DND-41 (cell line): ENCODE data around the gene TLE4.

Experiments
- ATAC-seq: fragments of 200-7000 bp; cut with Tn5 transposase; 3 replicates; pipeline ENCODE4 v1.9.1; 2021; ENCODE audit warnings: low read depth; ENCODE audit not compliant: insufficient read depth
- DNase-seq: peaks from one replicate; pipeline ENCODE4 v3.0.0-alpha.2; 2020
- H2AFZ ChIP-seq: 2 replicates; pipeline ENCODE4 v1.6.0; 2012; ENCODE audit warnings: low read depth, low read length
- H3K27ac ChIP-seq: 2 replicates; pipeline ENCODE4 v1.5.1; 2012; ENCODE audit warnings: low read length, inconsistent platforms
- H3K27me3 ChIP-seq: fragments of 200-600 bp; sonication (generic); 2 replicates; pipeline ENCODE4 v1.6.0; 2012; ENCODE audit warnings: low read length, mild to moderate bottlenecking, inconsistent platforms; ENCODE audit not compliant: insufficient read depth, poor library complexity
- H3K36me3 ChIP-seq: 2 replicates; pipeline ENCODE4 v1.5.1; 2012; ENCODE audit warnings: low read length, inconsistent platforms; ENCODE audit not compliant: insufficient read depth
- H3K4me1 ChIP-seq: 2 replicates; pipeline ENCODE4 v1.5.1; 2012; ENCODE audit warnings: mild to moderate bottlenecking, low read length; ENCODE audit not compliant: insufficient read depth
- H3K4me2 ChIP-seq: 2 replicates; pipeline ENCODE4 v1.6.0; 2012; ENCODE audit warnings: mild to moderate bottlenecking, moderate library complexity, low read length, inconsistent platforms; ENCODE audit not compliant: insufficient read depth
- H3K4me3 ChIP-seq, 2 experiments: fragments of 200-600 bp in 1 of 2; shearing (Covaris generic) in 1 of 2; 2 replicates each; pipeline ENCODE4 v1.5.1; 2012 to 2016; ENCODE audit warnings: inconsistent platforms in 2 of 2, low read length in 2 of 2, mild to moderate bottlenecking in 2 of 2, low read depth in 1 of 2, moderate library complexity in 1 of 2
- H3K79me2 ChIP-seq: 2 replicates; pipeline ENCODE4 v1.6.0; 2012; ENCODE audit warnings: low read length, inconsistent platforms; ENCODE audit not compliant: insufficient read depth
- H3K9ac ChIP-seq: 2 replicates; pipeline ENCODE4 v1.6.0; 2012; ENCODE audit warnings: low read depth, mild to moderate bottlenecking, inconsistent platforms, low read length, moderate library complexity
- H3K9me3 ChIP-seq: 2 replicates; pipeline ENCODE4 v1.5.1; 2012; ENCODE audit warnings: low read length, moderate library complexity, mild to moderate bottlenecking, inconsistent platforms; ENCODE audit not compliant: insufficient read depth, severe bottlenecking
- H4K20me1 ChIP-seq: 2 replicates; pipeline ENCODE4 v1.6.0; 2012; ENCODE audit warnings: low read length; ENCODE audit not compliant: insufficient read depth
- EZH2 ChIP-seq: IDR thresholded peaks from 3 replicates; pipeline ENCODE4 v1.6.1; 2012; ENCODE audit warnings: borderline replicate concordance, low read depth, mild to moderate bottlenecking, moderate library complexity, low read length, inconsistent platforms; ENCODE audit not compliant: severe bottlenecking
- TF ChIP-seq, protein P1 (sequence below): IDR thresholded peaks from 2 replicates; pipeline ENCODE4 v1.5.1; 2012; ENCODE audit warnings: borderline replicate concordance, low read length, moderate library complexity, mild to moderate bottlenecking; ENCODE audit not compliant: poor library complexity, severe bottlenecking; ENCODE audit errors: extremely low read depth

TLE4 gene

DNA sequence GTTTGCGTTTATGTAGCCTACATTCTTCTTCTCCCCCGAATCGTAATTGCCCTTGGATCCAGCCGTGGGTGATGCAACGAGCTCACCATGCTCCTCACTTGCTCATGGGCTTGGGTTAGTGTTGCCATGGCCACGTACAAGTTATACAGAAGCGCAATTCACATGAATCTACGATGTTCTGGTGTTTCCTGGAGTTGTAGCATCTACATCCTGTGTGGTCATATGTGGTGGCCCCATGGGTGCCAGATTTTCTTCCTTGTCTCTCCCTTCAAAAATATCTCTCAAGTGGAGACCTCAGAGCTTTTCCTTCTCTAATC, 115.3 kb downstream of the TLE4 start:
- no peak overlapping the region for H2AFZ ChIP-seq
- peak overlapping the region; percentile 48; the same call in 1 of the 2 replicates for H3K27ac ChIP-seq
- no peak overlapping the region for H3K4me2 ChIP-seq
- H3K36me3 ChIP-seq = no peaks in the 10 kb centered on the region
- H3K79me2 ChIP-seq = no peaks in the 10 kb centered on the region
- H3K9ac ChIP-seq = no peak overlapping the region
- H3K27me3 ChIP-seq = no peaks in the 10 kb centered on the region
- ATAC-seq (peak; percentile 96), DNase-seq (peak; percentile 61)
- TF ChIP-seq, protein P1, sequence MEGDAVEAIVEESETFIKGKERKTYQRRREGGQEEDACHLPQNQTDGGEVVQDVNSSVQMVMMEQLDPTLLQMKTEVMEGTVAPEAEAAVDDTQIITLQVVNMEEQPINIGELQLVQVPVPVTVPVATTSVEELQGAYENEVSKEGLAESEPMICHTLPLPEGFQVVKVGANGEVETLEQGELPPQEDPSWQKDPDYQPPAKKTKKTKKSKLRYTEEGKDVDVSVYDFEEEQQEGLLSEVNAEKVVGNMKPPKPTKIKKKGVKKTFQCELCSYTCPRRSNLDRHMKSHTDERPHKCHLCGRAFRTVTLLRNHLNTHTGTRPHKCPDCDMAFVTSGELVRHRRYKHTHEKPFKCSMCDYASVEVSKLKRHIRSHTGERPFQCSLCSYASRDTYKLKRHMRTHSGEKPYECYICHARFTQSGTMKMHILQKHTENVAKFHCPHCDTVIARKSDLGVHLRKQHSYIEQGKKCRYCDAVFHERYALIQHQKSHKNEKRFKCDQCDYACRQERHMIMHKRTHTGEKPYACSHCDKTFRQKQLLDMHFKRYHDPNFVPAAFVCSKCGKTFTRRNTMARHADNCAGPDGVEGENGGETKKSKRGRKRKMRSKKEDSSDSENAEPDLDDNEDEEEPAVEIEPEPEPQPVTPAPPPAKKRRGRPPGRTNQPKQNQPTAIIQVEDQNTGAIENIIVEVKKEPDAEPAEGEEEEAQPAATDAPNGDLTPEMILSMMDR = no peak
- no peak for TF ChIP-seq EZH2
- no peaks in the 10 kb centered on the region for H4K20me1 ChIP-seq
- H3K9me3 ChIP-seq = no peaks in the 10 kb centered on the region
- H3K4me1 ChIP-seq = peaks cover 17% of the 10 kb centered on the region
- no peak overlapping the region for H3K4me3 ChIP-seq

DNA sequence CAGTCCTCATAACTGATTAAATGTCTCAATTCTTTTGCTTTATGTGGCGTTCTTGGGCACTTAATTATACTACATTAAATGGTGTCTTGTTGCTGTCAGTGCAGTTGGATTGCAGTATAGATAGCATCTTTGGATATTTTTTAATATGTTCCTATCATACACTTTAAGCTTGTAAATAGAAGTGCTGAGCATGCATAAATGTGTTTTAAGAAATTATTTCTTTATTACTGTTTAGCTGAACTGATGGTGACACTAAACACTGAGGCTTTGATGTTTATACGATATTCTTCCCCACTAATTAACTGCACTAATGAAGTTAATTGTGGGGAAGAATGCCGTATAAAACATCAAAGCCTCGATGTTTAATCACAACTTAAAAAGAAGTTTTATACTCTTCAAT, 116.6 kb downstream of the TLE4 start:
- H4K20me1 ChIP-seq = no peaks in the 10 kb centered on the region
- DNase-seq (no peak), ATAC-seq (no peak)
- H3K4me3 ChIP-seq = no peak overlapping the region
- no peaks in the 10 kb centered on the region for H3K79me2 ChIP-seq
- no peak overlapping the region for H3K9ac ChIP-seq
- no peaks in the 10 kb centered on the region for H3K27me3 ChIP-seq
- no peak overlapping the region for H3K27ac ChIP-seq
- peaks cover 19% of the 10 kb centered on the region for H3K4me1 ChIP-seq
- no peak overlapping the region for H2AFZ ChIP-seq
- H3K36me3 ChIP-seq = no peaks in the 10 kb centered on the region
- H3K4me2 ChIP-seq = no peak overlapping the region
- TF ChIP-seq, protein P1 = no peak
- TF ChIP-seq EZH2 = no peak
- no peaks in the 10 kb centered on the region for H3K9me3 ChIP-seq

DNA sequence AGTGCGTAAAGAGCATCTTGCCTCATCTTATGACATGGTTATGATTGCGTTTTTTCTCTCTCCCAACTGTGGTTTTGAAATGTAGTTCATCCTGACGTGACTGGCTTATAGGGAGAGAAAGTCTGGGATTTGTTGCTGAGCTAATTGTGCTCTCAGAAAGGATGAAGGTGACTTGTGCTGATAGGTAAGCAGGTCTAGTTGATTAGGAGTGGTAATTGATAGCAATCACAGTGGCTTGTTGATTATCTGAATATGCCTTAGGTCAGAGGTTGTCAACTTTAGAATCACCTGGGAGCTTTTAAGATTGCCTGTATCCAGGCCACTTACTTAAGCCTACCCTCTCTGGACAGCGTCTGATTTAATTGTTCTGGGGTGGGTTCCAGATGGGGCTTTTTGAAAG, 117.8 kb downstream of the TLE4 start:
- Histone ChIP-seq H3K4me2 (no peak overlapping the region), H3K79me2 (no peaks in the 10 kb centered on the region), H4K20me1 (no peaks in the 10 kb centered on the region), H3K4me1 (peaks cover 32% of the 10 kb centered on the region), H3K9me3 (no peaks in the 10 kb centered on the region), H3K36me3 (no peaks in the 10 kb centered on the region), H3K27ac (no peak overlapping the region), H3K4me3 (no peak overlapping the region), H2AFZ (no peak overlapping the region), H3K27me3 (no peaks in the 10 kb centered on the region), H3K9ac (no peak overlapping the region)
- DNase-seq (no peak), ATAC-seq (no peak)
- TF ChIP-seq, protein P1 = no peak
- TF ChIP-seq EZH2 = no peak

DNA sequence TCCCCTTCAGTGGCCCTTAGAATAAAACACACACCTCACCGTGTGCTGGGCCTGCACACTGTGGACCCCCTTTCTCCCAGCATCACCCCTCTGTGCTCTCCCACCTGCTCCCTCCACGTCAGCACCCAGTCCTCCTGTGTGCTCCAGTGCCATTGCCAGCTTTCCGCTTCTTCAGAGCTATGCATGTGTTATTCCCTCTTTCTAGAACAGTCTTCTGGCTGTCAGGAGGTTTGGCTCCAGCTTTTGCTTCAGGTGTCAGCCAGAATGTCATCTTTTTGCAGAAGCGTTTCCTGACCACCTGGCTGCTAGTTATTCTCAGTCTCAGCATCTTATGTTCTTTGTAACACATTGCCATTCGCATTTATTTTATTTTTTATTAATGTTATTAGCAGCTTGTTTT, 119.7 kb downstream of the TLE4 start:
- TF ChIP-seq, protein P1 = no peak
- no peak for TF ChIP-seq EZH2
- H3K79me2 ChIP-seq = no peaks in the 10 kb centered on the region
- no peaks in the 10 kb centered on the region for H4K20me1 ChIP-seq
- no peak overlapping the region for H2AFZ ChIP-seq
- no peak overlapping the region for H3K4me3 ChIP-seq
- ATAC-seq = no peak
- H3K4me1 ChIP-seq = peaks cover 44% of the 10 kb centered on the region
- H3K27ac ChIP-seq = no peak overlapping the region
- H3K36me3 ChIP-seq = no peaks in the 10 kb centered on the region
- DNase-seq = no peak
- no peaks in the 10 kb centered on the region for H3K9me3 ChIP-seq
- H3K4me2 ChIP-seq = no peak overlapping the region
- H3K9ac ChIP-seq = no peak overlapping the region
- H3K27me3 ChIP-seq = no peaks in the 10 kb centered on the region
